CD1c-positive myeloid dendritic cell (primary cell): ENCODE data around the gene AGL.
"Not testable (repeated sequence)": the region's sequence is repeated elsewhere in the genome, so short reads cannot be mapped to it uniquely, and the experiment has no call there.

ENCODE experiments used
- DNase-seq: peaks from one replicate; pipeline ENCODE4 v3.0.0-alpha.2; 2016; ENCODE audit errors: extremely low spot score

AGL gene

DNA sequence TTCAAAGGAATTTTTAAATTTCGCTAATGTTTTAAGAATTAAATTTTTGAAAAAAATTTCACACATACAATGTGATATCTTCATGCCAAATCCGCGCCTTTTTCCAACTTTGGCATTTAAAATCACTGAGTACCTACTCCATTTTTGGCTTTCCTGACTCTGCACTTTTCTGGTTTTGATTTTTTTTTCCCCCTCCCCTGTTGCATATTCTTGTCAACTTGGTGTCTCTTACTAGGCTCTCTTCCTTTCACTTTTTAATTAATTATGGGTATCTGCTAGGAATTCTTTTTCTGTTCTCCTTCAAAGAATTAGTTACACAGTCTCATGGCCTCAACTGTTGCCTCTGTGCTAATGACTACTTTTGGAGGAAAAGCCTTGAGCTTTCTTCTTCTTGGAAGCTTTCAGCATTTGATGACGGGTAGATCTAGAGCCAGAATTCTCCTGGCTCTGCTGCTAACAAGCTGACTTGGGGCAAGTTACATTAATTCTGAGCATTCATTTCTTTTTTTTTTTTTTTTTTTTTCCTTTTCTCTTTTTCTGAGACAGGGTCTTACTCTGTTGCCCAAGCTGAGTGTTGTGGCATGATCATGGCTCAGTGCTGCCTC, 1.8 kb downstream of the AGL start:
- no peak for DNase-seq

- no peak for DNase-seq
These were observed 2.5 kb downstream of the AGL start for GRCh38 chr1:99852648-99853047.

- DNase-seq, result no peak
These were observed 5.8 kb downstream of the AGL start for GRCh38 chr1:99855914-99856450.

DNA sequence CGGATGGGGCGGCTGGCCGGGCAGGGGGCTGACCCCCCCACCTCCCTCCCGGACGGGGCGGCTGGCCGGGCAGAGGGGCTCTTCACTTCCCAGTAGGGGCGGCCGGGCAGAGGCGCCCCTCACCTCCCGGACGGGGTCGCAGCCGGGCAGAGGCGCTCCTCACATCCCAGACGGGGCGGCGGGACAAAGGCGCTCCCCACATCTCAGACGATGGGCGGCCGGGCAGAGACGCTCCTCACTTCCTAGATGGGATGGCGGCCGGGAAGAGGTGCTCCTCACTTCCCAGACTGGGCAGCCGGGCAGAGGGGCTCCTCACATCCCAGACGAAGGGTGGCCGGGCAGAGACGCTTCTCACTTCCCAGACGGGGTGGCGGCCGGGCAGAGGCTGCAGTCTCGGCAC, 6.9 kb downstream of the AGL start:
- not testable (repeated sequence) for DNase-seq

DNA sequence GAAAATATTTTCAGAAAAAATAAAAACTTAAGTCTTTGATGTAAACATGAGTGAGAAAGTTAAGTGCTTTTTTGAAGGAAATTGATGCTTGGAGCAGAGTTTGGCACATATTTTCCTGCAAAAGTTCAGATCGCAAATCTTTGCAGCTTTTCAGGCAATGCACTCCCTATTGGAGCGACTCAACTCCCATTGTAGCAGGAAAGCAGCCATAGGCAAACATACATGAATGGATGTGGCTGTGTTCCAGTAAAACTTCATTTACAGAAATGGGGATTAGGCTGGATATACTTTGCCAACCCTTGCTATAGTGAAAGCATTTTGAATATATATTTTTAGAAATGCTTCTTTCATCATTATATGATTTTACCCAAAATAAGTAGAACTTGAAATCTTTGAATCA, 8.1 kb downstream of the AGL start:
- DNase-seq, result no peak

- no peak for DNase-seq
These were observed 8.7 kb downstream of the AGL start for GRCh38 chr1:99858881-99859280.

GRCh38 chr1:99860703-99861102, 10.5 kb downstream of the AGL start:
- no peak for DNase-seq

GRCh38 chr1:99867682-99868081, 17.5 kb downstream of the AGL start:
- DNase-seq, result no peak

GRCh38 chr1:99869304-99869703, 19.1 kb downstream of the AGL start:
- no peak for DNase-seq

- no peak for DNase-seq
These were observed 19.6 kb downstream of the AGL start for GRCh38 chr1:99869723-99870122.

GRCh38 chr1:99872063-99872462, 21.9 kb downstream of the AGL start:
- no peak for DNase-seq

GRCh38 chr1:99877568-99877967, 27.4 kb downstream of the AGL start:
- DNase-seq, result no peak

GRCh38 chr1:99886179-99886578, 36.0 kb downstream of the AGL start:
- no peak for DNase-seq

GRCh38 chr1:99886841-99887240, 36.7 kb downstream of the AGL start:
- DNase-seq, result no peak

GRCh38 chr1:99887890-99888289, 37.7 kb downstream of the AGL start:
- DNase-seq, result no peak

DNA sequence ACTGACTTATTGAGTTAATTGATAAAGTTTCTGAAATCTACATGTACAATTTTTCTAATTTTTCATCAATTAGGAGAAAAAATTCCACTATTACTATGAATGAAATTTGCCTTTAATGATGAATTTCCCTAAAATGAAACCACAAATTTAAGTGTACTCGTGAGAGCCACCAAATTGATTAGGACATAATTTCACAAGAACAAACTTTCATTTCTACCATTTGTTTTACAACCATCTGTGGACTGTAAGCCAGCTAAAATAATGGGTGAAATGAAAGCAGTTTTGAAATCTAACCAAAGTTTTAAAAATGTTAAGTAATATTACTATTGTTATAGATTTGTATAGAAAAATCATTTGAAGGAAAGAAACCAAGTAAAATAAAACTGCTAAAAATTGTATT, 41.8 kb downstream of the AGL start:
- DNase-seq, result no peak

DNA sequence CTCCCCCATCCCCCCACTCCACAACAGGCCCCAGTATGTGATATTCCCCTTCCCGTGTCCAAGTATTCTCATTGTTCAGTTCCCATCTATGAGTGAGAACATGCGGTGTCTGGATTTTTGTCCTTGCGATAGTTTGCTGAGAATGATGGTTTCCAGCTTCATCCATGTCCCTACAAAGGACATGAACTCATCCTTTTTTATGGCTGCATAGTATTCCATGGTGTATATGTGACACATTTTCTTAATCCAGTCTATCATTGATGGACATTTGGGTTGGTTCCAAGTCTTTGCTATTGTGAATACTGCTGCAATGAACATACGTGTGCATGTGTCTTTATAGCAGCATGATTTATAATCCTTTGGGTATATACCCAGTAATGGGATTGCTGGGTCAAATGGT, 53.1 kb downstream of the AGL start:
- DNase-seq, result not testable (repeated sequence)

DNA sequence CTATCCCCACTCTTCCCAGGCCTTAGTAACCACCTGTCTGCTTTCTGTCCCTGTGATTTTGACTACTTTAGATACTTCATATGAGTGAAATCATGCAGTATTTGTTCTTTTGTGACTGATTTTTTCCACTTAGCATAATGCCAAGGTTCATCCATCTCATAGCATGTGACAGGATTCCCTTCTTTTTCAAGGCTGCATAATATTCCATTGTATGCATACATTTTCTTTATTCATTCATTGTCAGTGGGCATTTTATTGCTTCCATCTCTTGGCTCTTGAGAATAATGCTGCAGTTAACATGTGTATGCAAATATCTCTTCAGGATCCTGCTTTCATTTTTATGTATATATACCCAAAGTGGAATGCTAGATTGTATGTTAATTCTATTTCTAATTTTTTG, 56.4 kb downstream of the AGL start:
- no peak for DNase-seq

- DNase-seq, result no peak
These were observed 67.1 kb downstream of the AGL start for GRCh38 chr1:99917214-99917613.

DNA sequence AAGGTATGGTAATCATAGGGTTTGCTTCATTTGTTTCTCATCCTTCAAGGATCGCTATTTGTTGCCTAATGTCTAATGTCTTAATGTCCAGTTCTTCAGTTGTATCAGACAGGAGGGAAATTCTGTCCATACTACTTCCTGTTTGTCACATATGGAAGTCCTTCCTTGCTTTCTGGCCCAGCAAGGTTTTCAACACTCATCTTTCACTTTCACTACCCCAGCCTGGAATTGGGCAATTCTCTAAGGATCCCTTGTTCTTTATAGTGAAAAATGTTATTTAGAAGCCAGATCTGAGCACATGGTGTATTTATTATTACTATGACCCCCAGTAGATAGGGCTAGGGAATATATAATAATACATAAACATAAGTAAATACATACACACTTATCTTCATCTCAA, 69.1 kb downstream of the AGL start:
- peak; percentile 35 for DNase-seq

DNA sequence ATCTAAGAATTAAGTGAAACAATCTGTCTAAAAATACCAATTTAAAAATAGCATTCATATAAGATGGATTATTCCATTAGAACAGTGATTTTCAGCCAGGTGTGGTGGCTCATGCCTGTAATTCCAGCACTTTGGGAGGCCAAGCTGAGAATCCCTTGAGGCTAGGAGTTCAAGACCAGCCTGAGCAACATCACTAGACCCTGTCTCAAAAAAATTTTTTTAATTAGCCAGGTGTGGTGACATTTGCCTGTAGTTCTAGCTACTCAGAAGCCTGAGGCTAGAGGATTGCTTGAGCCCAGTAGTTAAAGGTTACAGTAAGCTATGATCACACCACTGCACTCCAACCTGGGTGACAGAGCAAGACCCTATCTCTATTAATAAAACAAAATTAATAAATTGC, 84.6 kb downstream of the AGL start:
- DNase-seq, result no peak

DNA sequence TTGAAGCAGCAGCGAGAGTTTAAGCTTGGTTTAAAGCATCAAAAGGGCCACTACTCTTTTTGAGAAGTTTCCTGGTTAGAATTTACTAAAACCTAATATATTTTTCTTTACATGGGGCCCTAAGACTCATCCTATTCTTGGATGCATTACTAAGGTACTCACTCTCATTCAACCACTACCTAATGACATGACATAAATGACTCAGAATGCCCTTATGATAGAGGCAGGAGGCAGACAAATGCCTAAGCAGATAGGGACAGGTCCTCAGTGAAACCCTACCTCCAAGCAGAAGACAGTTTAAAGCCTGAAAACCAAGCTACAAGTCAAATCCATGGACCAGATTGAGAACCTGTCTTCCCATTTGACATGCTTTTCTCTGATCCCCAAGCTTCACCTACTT, 85.4 kb downstream of the AGL start:
- no peak for DNase-seq

GRCh38 chr1:99936071-99936470, 85.9 kb downstream of the AGL start:
- no peak for DNase-seq

- DNase-seq, result no peak
These were observed 92.6 kb downstream of the AGL start for GRCh38 chr1:99942723-99943122.
